Epithelial cell of proximal tubule (primary cell): ENCODE data around the gene MT2A. TPM values are rescaled to one million over a fixed set of nuclear protein-coding genes. Genes with fewer than 3 reads are reported as not detected.
A peak's percentile ranks its signal among the peaks of the same experiment; 100 is the strongest.

ENCODE experiments used
- DNase-seq: peaks from one replicate; pipeline ENCODE4 v3.0.0-alpha.2; 2011; ENCODE audit warnings: low read depth
- H3K4me3 ChIP-seq: 2 replicates; pipeline ENCODE4 v1.5.1; 2011; ENCODE audit warnings: low read depth, mild to moderate bottlenecking, low read length
- CTCF ChIP-seq: conservative IDR thresholded peaks from 2 replicates; pipeline ENCODE4 v1.5.1; 2012; ENCODE audit warnings: low read depth, mild to moderate bottlenecking, low read length
- total RNA-seq: library from RNA; depleted of rRNA; stranded (reverse); fragments of >200 nt; gene quantifications from 2 replicates; pipeline ENCODE4 v1.2.3, GENCODE V29; 2015

Gene MT2A
- total RNA-seq, 1 donor from 2014 or later, result 1,559 TPM

DNA sequence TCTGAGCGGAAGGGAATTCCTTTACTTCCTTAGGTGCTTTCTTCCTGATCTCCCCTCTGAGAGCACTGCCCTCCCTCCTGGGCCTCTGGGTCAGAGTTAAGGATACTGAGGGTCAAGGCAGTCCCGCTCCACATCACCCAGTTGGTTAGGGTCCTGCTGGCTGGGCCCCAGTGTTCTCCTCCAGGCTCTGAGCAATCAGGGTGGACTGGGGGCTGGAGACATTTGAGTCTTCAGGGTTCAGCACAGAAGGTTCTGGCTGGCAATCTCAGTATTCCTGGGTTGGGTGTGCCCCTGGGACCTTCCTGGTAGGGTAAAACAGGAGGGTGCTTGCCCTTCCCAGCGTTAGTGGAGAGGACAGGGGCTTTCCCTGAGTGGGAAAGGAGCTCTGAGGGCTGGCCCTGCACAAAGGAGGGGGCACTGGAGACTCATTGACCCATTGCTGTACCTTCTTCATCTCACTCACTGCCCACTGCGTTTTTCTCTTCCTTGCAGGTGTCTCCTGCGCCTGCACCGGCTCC is 24.5 kb downstream of the MT2A start:
- H3K4me3 ChIP-seq, result peak overlapping the region; percentile 60
- no peak for DNase-seq
- no peak for TF ChIP-seq CTCF

- DNase-seq, result no peak
- peak overlapping the region; percentile 60 for H3K4me3 ChIP-seq
- no peak for TF ChIP-seq CTCF
Measured at GRCh38 chr16:56633535-56633934, 25.2 kb downstream of the MT2A start.

- no peak overlapping the region for H3K4me3 ChIP-seq
- no peak for TF ChIP-seq CTCF
- no peak for DNase-seq
Measured at GRCh38 chr16:56634715-56635440, 26.5 kb downstream of the MT2A start.

- TF ChIP-seq CTCF, result no peak
- no peak overlapping the region for H3K4me3 ChIP-seq
- no peak for DNase-seq
Measured at GRCh38 chr16:56635441-56635967, 27.1 kb downstream of the MT2A start.

DNA sequence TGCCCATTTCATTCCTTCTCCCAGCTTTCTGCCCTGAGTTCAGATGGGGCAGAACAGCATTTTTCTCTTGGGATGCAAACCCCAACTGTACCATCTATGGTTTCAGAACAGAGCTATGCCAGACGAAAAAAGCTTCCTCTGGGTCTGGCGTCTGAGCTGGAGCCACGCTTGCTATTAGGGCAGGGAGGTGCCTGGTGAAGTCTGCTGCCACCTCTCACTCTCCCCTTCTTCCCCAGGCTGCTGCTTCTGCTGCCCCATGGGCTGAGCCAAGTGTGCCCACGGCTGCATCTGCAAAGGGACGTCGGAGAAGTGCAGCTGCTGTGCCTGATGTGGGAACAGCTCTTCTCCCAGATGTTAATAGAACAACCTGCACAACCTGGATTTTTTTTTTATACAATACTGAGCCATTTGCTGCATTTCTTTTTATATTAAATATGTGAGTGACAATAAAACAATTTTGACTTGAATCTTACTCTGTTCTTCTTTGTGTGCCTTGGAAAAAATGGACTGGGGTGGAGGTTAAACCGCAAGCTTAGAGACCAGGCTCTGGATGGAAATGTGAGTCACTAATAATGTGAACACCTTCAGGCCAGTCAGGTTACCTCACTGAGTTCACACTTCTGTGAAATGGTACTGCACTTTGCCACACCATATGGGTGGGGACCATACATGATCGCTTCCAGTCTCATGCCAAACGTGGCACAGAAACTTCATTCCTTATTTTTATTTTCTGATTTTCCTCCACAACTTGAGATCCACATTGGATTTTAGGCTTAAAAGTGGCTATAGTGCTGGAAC is 28.4 kb downstream of the MT2A start:
- no peak overlapping the region for H3K4me3 ChIP-seq
- no peak for DNase-seq
- TF ChIP-seq CTCF, result no peak

GRCh38 chr16:56637814-56638750 is 29.7 kb downstream of the MT2A start, which contains the start of gene MT1A:
Gene MT1A (plus strand): TSS chr16:56638666. CDS start chr16:56638739, 73 bp downstream.
- TF ChIP-seq CTCF, result no peak
- peak within 1 kb of the TSS; percentile 59 for H3K4me3 ChIP-seq
- DNase-seq, result no peak
